DND-41 (cell line): ENCODE measurements around the gene MTG2.

ENCODE experiments used
- EZH2 ChIP-seq: IDR thresholded peaks from 3 replicates; pipeline ENCODE4 v1.6.1; 2012; ENCODE audit warnings: borderline replicate concordance, low read depth, mild to moderate bottlenecking, moderate library complexity, low read length, inconsistent platforms; ENCODE audit not compliant: severe bottlenecking
- TF ChIP-seq, protein P1 (sequence below): IDR thresholded peaks from 2 replicates; pipeline ENCODE4 v1.5.1; 2012; ENCODE audit warnings: borderline replicate concordance, low read length, moderate library complexity, mild to moderate bottlenecking; ENCODE audit not compliant: poor library complexity, severe bottlenecking; ENCODE audit errors: extremely low read depth

DNA sequence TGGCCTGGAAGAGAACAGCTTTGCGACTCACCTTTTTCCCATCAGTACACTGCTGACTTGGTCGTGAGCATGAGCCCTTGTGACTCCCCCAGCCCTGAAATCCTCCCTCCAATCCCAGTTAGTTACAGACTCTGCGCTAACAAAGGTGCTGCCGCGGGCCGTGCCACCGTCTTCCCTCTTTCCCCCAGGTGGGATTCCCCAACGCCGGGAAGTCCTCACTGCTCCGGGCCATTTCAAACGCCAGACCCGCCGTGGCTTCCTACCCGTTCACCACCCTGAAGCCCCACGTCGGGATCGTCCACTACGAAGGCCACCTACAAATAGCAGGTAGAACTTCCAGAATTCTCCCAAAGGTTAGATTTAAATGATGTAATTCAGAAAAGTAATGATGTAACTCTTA is 16.1 kb downstream of the MTG2 start:
- TF ChIP-seq, protein P1, sequence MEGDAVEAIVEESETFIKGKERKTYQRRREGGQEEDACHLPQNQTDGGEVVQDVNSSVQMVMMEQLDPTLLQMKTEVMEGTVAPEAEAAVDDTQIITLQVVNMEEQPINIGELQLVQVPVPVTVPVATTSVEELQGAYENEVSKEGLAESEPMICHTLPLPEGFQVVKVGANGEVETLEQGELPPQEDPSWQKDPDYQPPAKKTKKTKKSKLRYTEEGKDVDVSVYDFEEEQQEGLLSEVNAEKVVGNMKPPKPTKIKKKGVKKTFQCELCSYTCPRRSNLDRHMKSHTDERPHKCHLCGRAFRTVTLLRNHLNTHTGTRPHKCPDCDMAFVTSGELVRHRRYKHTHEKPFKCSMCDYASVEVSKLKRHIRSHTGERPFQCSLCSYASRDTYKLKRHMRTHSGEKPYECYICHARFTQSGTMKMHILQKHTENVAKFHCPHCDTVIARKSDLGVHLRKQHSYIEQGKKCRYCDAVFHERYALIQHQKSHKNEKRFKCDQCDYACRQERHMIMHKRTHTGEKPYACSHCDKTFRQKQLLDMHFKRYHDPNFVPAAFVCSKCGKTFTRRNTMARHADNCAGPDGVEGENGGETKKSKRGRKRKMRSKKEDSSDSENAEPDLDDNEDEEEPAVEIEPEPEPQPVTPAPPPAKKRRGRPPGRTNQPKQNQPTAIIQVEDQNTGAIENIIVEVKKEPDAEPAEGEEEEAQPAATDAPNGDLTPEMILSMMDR: no peak
- no peak for TF ChIP-seq EZH2
